ENCODE data around the gene DDA1.
A peak's percentile ranks its signal among the peaks of the same experiment; 100 is the strongest.
"Not testable (repeated sequence)": the region's sequence is repeated elsewhere in the genome, so short reads cannot be mapped to it uniquely, and the experiment has no call there.

Gene DDA1

DNA sequence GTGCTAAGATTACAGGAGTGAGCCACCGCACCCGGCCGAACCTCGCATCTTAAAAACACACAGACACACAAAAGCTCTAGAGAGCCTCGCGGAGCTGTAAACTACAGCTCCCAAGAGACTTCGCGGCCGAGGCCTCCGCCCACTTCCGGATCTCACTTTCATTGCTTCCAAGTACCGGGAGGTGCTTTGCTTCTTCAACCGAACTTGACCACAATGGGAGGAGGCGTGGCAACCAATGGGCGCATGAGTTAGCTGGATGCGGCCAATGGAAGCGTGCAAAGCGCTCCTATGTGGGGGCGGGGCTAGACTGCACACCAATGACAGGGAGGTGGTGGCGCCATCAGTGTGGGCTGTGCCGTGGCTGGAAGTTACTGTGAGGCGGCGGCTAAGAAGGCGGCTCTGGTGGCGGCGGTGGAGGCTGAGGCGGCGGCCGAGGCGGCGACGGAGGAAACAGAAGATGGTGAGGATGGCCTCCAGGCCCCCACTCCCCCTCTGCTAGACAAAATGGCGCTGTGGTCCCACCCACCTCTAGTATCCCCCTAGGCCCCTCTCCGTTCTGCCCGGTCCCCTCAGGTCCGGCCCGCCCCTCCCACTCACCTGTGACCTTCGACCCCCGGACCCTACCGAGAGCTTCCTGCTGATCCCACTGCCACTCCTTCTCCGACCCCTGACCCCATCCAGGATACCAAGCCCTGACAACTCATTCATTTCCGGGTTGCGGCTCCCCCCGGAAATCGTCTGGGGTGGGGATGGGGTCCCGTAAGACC, at the start of gene DDA1:
Gene DDA1, plus strand, starts transcription at position 366 of the 767 bp plus-strand sequence. Its CDS starts 92 bp downstream, at position 458.
- DNase-seq (ENCODE audit: low read depth in 2 of 2) = peak; percentile 100

- DNase-seq (ENCODE audit: low read depth in 2 of 2) = no peak
These were observed 49.4 kb upstream of the DDA1 start for GRCh38 chr19:17259934-17260333.

DNA sequence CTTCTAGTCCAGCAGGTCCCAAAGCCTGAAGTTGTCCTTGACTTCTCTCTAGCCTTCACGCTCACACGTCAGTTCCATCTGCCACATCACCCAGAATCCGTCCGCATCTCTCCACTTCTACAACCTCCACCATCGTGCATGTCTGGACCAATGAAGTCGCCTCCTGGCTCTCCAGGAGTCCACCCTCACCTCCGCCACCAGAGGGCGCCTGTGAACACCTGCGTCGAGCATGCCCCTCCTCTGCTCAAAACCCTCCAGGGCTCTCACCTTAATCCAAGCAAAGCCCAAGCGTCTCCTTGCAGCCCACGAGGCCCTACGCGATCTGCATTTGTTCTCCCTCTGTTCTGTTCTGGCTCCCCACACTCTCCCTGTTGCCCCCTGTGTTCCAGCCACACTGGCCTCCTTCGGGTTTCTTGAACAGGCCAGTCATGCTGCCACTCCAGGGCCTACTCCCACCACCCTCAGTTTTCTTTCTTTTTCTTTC, 48.5 kb upstream of the DDA1 start:
- DNase-seq (ENCODE audit: low read depth in 2 of 2) = peak; percentile 37 to 43

GRCh38 chr19:17262557-17262956, 46.8 kb upstream of the DDA1 start:
- DNase-seq (ENCODE audit: low read depth in 2 of 2) = no peak

DNA sequence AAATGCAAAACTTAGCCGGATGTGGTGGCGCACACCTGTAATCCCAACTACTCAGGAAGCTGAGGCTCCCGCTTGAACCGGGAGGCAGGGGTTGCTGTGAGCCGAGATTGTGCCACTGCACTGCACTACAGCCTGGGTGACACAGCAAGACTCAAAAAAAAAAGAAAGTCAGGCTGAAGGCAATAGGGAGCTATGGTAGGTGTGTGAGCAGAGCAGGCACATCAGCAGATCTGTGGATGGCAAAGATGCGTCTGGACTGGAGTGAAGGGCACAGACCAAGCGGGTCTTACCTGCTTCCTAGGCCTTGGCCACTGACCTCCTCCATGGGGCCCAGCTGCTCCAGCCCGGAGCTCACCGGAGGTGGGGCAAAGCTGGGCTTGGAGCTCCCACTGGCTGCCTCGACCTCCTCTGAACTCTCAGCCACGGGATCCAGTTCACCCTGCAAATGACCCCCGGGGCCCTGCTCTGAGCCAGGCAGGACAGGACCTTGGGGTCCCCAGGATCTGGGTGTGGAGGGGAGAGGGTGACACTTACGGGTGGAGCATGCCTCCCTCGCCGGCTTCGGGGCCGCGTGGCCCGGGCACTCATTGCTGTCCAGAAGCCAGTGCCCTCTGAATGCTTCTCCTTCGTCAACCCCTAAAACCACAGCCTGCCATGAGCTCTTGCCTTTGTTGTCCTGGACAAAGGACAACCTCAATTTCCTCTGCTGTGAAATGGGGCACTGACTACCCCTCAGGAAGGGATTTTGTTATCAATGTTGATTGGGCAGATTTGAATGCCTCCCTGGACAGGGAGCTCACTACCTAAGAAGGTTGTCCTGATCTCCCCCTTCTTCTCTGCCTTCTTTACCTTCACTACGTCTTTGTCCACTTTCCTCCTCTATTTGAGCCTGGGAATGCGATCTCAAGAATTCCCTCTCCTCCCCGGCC, 45.4 kb upstream of the DDA1 start:
- no peak for DNase-seq (ENCODE audit: low read depth in 2 of 2)

DNA sequence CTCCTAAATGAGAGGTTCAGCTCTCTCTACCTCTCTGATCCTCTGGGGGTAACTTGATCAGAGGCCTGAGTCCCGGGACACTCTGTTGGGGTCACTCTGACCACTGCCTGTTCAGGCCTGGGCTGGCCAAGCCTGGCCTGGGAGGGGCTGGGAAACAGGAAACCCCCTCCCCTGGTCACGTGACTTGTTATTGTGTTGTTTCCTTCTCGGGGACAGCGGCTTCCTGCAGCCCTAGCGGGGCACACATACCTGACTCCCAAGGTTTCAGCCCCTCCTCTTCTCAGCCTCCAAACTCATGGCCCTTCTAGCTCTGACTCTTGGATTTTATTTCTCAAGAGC, 44.8 kb upstream of the DDA1 start, which contains the start of gene USHBP1:
Gene USHBP1, minus strand, starts transcription at position 105 of the 339 bp plus-strand sequence. CDS start 446 bp downstream, outside the sequence.
- DNase-seq (ENCODE audit: low read depth in 2 of 2) = no peak

- DNase-seq (ENCODE audit: low read depth in 2 of 2) = no peak
These were observed 43.3 kb upstream of the DDA1 start for GRCh38 chr19:17266026-17266425.

GRCh38 chr19:17266589-17266974, 42.8 kb upstream of the DDA1 start:
- DNase-seq (ENCODE audit: low read depth in 2 of 2) = no peak

DNA sequence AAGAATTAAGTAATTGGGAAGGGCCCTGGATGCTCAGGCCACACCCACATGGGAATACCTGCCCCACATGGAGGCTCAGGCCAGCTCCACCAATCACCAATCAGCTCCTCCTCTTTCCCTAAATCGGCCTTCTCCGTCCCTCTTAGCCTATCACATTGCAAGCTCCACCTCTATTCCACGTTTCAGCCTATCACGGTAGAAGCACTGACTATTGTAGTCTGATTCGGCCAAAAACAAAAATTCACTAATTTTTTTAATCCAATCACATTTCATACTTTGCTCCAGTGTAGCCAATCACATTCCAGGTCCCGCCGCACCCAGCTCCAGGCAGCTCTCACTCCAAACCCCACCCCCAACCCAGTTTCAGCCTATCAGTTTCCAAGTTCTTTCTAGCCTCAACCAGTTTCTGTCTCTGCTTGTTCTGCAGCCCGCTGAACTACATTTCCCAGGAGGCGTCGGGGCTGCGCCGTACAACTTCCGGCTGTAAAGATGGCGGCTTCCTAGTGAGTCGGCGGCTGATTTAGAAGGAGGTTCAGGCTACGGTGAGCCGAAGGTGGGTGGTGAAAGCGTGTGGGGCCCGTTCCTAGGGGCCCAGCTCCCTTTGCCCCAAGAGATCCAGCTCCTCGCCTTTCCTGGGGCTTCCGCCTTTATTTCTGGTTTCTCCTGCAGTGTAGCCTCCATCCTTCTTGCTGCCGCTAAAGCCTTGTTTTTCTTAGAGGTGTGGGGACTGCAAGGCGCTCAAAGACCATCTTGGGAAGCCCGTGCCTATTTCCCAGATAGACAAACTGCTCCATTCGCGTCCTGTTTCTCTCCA, 42.2 kb upstream of the DDA1 start, which contains the start of gene BABAM1:
Gene BABAM1, plus strand, starts transcription at position 469 of the 814 bp plus-strand sequence. CDS start 1,364 bp downstream, outside the sequence.
- peak; percentile 99 for DNase-seq (ENCODE audit: low read depth in 2 of 2)

DNA sequence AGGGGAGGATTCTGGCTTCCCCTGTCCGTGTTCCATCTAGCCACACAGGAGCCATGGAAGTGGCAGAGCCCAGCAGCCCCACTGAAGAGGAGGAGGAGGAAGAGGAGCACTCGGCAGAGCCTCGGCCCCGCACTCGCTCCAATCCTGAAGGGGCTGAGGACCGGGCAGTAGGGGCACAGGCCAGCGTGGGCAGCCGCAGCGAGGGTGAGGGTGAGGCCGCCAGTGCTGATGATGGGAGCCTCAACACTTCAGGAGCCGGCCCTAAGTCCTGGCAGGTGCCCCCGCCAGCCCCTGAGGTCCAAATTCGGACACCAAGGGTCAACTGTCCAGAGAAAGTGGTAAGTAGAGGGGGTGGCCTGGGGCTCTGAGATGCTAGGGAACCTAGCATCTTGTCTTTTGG, 40.6 kb upstream of the DDA1 start:
- DNase-seq (ENCODE audit: low read depth in 2 of 2) = no peak

- not testable (repeated sequence) for DNase-seq (ENCODE audit: low read depth in 2 of 2)
These were observed 34.5 kb upstream of the DDA1 start for GRCh38 chr19:17274892-17275291.

- DNase-seq (ENCODE audit: low read depth in 2 of 2) = no peak
These were observed 33.8 kb upstream of the DDA1 start for GRCh38 chr19:17275441-17276175.

- DNase-seq (ENCODE audit: low read depth in 2 of 2) = no peak
These were observed 29.9 kb upstream of the DDA1 start for GRCh38 chr19:17279436-17279835.

GRCh38 chr19:17281391-17282304, 27.7 kb upstream of the DDA1 start, which contains the start of gene ANKLE1:
Gene ANKLE1, plus strand, starts transcription at chr19:17281901. Its CDS starts 20 bp downstream, at chr19:17281921.
- no peak for DNase-seq (ENCODE audit: low read depth in 2 of 2)

- DNase-seq (ENCODE audit: low read depth in 2 of 2) = peak in 1 of 2 experiments; percentile 42
These were observed 26.8 kb upstream of the DDA1 start for GRCh38 chr19:17282488-17283125.

DNA sequence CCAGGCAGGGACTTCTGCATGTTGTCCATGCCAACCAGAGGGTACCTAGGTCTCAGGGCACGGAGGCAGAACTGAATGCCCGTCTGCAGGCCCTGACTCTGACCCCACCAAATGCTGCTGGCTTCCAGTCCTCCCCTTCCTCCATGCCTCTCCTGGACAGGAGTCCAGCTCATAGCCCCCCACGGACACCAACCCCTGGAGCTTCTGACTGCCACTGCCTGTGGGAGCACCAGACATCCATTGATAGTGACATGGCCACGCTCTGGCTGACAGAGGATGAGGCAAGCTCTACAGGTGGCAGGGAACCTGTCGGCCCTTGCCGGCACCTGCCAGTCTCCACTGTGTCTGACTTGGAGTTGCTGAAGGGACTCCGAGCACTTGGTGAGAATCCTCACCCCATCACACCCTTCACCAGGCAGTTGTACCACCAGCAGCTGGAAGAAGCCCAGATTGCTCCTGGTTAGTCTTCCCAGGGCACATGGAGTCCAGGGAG, 25.8 kb upstream of the DDA1 start:
- no peak for DNase-seq (ENCODE audit: low read depth in 2 of 2)

DNA sequence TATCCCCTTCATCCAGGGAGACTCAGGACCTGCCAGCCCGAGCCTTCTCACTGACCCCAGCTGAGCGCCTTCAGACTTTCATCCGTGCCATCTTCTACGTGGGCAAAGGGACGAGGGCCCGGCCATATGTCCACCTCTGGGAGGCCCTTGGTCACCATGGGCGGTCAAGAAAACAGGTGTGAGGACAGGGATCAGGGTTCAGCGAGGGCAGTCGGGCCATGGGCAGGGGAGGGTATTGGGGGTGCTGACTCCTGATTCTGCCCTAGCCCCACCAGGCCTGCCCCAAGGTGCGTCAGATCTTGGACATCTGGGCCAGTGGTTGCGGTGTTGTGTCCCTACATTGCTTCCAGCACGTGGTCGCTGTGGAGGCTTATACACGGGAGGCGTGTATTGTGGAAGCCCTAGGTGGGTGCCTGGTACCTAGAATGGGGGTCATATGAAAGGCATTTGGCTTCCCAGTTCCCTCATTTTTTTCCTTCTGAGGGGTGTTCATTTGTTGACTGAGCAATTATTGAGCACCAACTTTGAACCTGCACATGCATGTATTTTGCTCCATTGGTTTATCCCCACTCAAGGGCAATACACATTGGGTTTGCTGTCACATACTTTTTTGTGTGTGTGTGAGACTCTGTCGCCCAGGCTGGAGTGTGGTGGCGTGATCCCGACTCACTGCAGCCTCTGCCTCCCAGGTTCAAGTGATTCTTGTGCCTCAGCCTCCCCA, 23.8 kb upstream of the DDA1 start:
- DNase-seq (ENCODE audit: low read depth in 2 of 2) = no peak

DNA sequence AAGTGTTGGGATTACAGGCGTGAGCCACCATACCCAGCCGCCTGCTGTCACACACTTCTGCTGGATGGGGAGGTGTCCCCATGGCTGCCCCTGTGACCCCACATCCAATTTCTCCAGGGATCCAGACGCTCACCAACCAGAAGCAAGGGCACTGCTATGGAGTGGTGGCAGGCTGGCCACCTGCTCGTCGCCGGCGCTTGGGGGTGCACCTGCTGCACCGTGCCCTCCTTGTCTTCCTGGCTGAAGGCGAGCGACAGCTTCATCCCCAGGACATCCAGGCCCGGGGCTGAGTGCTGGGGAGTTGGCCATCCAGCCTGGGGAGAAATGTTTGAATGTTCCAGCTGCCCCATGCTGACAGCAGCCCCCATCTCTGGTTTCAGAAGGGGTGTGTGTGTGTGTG, 23.1 kb upstream of the DDA1 start:
- no peak for DNase-seq (ENCODE audit: low read depth in 2 of 2)

All from fibroblast of skin of left quadriceps (primary cell).